Heart left ventricle (tissue), 13 donors: ENCODE results near the gene RIN3.

ENCODE experiments used
- POLR2A ChIP-seq, 2 donors: fragments of 450-650 bp; IDR thresholded peaks; one replicate each; pipeline ENCODE4 v1.6.1; 2017; ENCODE audit warnings: antibody characterized with exemption in 2 of 2, mild to moderate bottlenecking in 2 of 2, moderate library complexity in 2 of 2
- TF ChIP-seq, protein P1 (sequence below), 12 donors: fragments of 200-600 bp; sonication (generic) in 4 of 12; IDR thresholded peaks; one replicate each; pipeline versions ENCODE4 v1.5.0 to v1.8.0; 2018 to 2022; ENCODE audit warnings: antibody characterized with exemption in 12 of 12, mild to moderate bottlenecking in 5 of 12
- donor health status: ischemic (EF 13 %, LVEDD 7.1; RV severe dilation, severe dysfunction).
- donor health status: DM: no; HTN: yes; CAD: no.
- donor health status: DM: no; HTN: no; CAD: no.
- donor health status: ischemic (EF 25% LVEDD 6.9; RV normal size, moderate dysfunction).
- donor health status: ischemic (EF 25% LVEDD 5.7; RV mildly dilated, moderate dysfunction).
- donor health status: ischemic (EF 35%, LVEDD 5.7; RV mildly dilated, moderate dysfunction).
- donor health status: nonischemic (EF 11% LVEDD 7.7; RV severe dilation, severe dysfunction).
- donor health status: DM: yes; HTN: yes; CAD: no.
- donor health status: PGD.
- donor health status: ischemic (EF 29% LVEDD 5.4; RV normal size, mild dysfunction).
- donor health status: nonischemic (EF 23%, LVEDD 6.1; RV moderate dilation, normal function).

DNA sequence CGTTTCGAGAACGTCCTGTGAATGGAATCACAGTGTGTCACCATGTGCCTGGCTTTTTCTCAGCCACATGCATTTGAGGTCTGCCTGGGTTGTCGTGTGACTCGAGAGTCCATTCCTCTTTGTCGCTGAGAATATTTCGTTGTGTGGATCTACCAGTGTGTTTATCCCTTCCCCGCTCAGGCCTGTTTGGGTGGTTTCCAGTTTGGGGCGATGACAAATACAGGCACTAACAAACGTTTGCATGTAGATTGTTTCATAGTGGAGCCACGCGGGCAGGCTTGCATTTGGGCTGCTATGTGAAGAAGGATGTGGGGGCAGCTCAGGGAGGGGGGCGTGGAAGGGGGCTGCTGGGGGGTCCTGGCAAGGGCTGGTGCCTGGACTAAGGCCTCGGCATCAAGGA lies 14.1 kb downstream of the RIN3 start:
- no peak for TF ChIP-seq POLR2A (IDR thresholded peaks at IDR 0.05)
- TF ChIP-seq, protein P1, sequence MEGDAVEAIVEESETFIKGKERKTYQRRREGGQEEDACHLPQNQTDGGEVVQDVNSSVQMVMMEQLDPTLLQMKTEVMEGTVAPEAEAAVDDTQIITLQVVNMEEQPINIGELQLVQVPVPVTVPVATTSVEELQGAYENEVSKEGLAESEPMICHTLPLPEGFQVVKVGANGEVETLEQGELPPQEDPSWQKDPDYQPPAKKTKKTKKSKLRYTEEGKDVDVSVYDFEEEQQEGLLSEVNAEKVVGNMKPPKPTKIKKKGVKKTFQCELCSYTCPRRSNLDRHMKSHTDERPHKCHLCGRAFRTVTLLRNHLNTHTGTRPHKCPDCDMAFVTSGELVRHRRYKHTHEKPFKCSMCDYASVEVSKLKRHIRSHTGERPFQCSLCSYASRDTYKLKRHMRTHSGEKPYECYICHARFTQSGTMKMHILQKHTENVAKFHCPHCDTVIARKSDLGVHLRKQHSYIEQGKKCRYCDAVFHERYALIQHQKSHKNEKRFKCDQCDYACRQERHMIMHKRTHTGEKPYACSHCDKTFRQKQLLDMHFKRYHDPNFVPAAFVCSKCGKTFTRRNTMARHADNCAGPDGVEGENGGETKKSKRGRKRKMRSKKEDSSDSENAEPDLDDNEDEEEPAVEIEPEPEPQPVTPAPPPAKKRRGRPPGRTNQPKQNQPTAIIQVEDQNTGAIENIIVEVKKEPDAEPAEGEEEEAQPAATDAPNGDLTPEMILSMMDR (IDR thresholded peaks at IDR 0.05): no peak
